ENCODE measurements around the gene SLC29A3.

DNA sequence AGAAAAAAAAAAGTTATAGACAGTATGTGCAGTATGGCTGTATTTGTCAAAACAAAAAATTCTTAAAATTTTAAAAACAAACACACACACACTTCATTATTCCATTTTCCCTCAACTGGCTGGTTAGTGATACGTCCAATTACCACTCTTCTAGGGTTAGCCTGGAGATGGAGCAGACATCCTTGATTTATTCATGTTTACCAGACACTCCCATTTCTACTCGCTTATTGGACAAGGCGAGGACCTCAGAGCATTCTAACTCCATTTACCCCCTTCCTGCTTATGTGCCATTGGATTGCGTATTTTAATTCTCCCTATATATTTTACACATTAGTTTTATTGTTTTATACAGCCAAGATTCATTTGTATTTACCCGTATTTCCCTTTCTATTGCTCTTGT is 69.1 kb downstream of the SLC29A3 start:
- TF ChIP-seq CTCF (conservative IDR thresholded peaks at IDR 0.05) (no peak), EZH2 (IDR thresholded peaks at IDR 0.05; ENCODE audit: low read depth) (no peak)
